Endothelial cell (in vitro differentiated cells): ENCODE data around the gene SKI. TPM values are rescaled to one million over a fixed set of nuclear protein-coding genes. Genes with fewer than 3 reads are reported as not detected.
"Not testable (repeated sequence)": the region's sequence is repeated elsewhere in the genome, so short reads cannot be mapped to it uniquely, and the experiment has no call there.

Source experiments
- DNase-seq: peaks from one replicate; pipeline ENCODE4 v3.0.0; 2021; ENCODE audit warnings: low spot score
- H3K27ac Mint-ChIP-seq: one replicate; pipeline ENCODE4 v1.8.0; 2021; ENCODE audit warnings: mixed read lengths, inconsistent platforms; ENCODE audit not compliant: unreplicated experiment
- H3K27me3 Mint-ChIP-seq: one replicate; pipeline ENCODE4 v1.8.0; 2021; ENCODE audit warnings: mild to moderate bottlenecking, moderate library complexity, mixed read lengths, inconsistent platforms; ENCODE audit not compliant: unreplicated experiment
- H3K36me3 Mint-ChIP-seq: one replicate; pipeline ENCODE4 v1.8.0; 2021; ENCODE audit warnings: mild to moderate bottlenecking, low read depth, mixed read lengths, inconsistent platforms; ENCODE audit not compliant: unreplicated experiment
- H3K4me1 Mint-ChIP-seq: one replicate; pipeline ENCODE4 v1.8.0; 2021; ENCODE audit warnings: mild to moderate bottlenecking, mixed read lengths, inconsistent platforms; ENCODE audit not compliant: unreplicated experiment
- H3K4me3 Mint-ChIP-seq: one replicate; pipeline ENCODE4 v1.8.0; 2021; ENCODE audit warnings: mild to moderate bottlenecking, mixed read lengths, inconsistent platforms; ENCODE audit not compliant: unreplicated experiment
- H3K9me3 Mint-ChIP-seq: one replicate; pipeline ENCODE4 v1.8.0; 2021; ENCODE audit warnings: mixed read lengths, inconsistent platforms; ENCODE audit not compliant: unreplicated experiment
- CTCF ChIP-seq: fragments of 200-600 bp; sonication (generic); IDR thresholded peaks from one replicate; pipeline ENCODE4 v1.5.0; 2021; ENCODE audit warnings: antibody characterized with exemption; ENCODE audit not compliant: unreplicated experiment
- total RNA-seq: library from RNA; stranded (reverse); fragmentation: NEBNext Ultra II Directional; extraction: Animal tissue kit (Norgen Biotek cat#: 25700); gene quantifications from one replicate; pipeline ENCODE4 v1.2.1, GENCODE V29; 2021; ENCODE audit not compliant: unreplicated experiment

Gene SKI
- total RNA-seq, 1 donor from 2014 or later: 73.3 TPM

- Mint-ChIP-seq H3K27ac (no peak overlapping the region), H3K27me3 (peaks cover 11% of the 10 kb centered on the region), H3K36me3 (peaks cover 4% of the 10 kb centered on the region), H3K4me3 (no peak overlapping the region), H3K9me3 (peaks cover 10% of the 10 kb centered on the region), H3K4me1 (no peaks in the 10 kb centered on the region)
- DNase-seq: no peak
- no peak for TF ChIP-seq CTCF
Measured at GRCh38 chr1:2328676-2329455, 100.7 kb downstream of the SKI start.

- Mint-ChIP-seq H3K4me3 (no peak overlapping the region), H3K9me3 (peaks cover 9% of the 10 kb centered on the region), H3K4me1 (no peaks in the 10 kb centered on the region), H3K36me3 (peaks cover 4% of the 10 kb centered on the region), H3K27ac (no peak overlapping the region), H3K27me3 (peaks cover 12% of the 10 kb centered on the region)
- DNase-seq: no peak
- no peak for TF ChIP-seq CTCF
Measured at GRCh38 chr1:2330035-2330434, 101.9 kb downstream of the SKI start.

GRCh38 chr1:2330519-2331199 lies 102.5 kb downstream of the SKI start:
- TF ChIP-seq CTCF: no peak
- peaks cover 4% of the 10 kb centered on the region for H3K36me3 Mint-ChIP-seq
- H3K9me3 Mint-ChIP-seq: peaks cover 6% of the 10 kb centered on the region
- no peaks in the 10 kb centered on the region for H3K4me1 Mint-ChIP-seq
- H3K27ac Mint-ChIP-seq: no peak overlapping the region
- H3K4me3 Mint-ChIP-seq: no peak overlapping the region
- no peak for DNase-seq
- peaks cover 12% of the 10 kb centered on the region for H3K27me3 Mint-ChIP-seq

GRCh38 chr1:2331200-2331544 lies 103.1 kb downstream of the SKI start:
- no peak overlapping the region for H3K27ac Mint-ChIP-seq
- no peaks in the 10 kb centered on the region for H3K4me1 Mint-ChIP-seq
- TF ChIP-seq CTCF: no peak
- peaks cover 9% of the 10 kb centered on the region for H3K27me3 Mint-ChIP-seq
- peaks cover 4% of the 10 kb centered on the region for H3K36me3 Mint-ChIP-seq
- H3K9me3 Mint-ChIP-seq: peaks cover 6% of the 10 kb centered on the region
- no peak overlapping the region for H3K4me3 Mint-ChIP-seq
- DNase-seq: no peak

- not testable (repeated sequence) for H3K36me3 Mint-ChIP-seq, DNase-seq, H3K9me3 Mint-ChIP-seq, H3K27me3 Mint-ChIP-seq, H3K27ac Mint-ChIP-seq, H3K4me1 Mint-ChIP-seq, H3K4me3 Mint-ChIP-seq
Measured at GRCh38 chr1:2331580-2331979, 103.5 kb downstream of the SKI start.
